K562 (cell line): ENCODE results near the gene ATL3. TPM values are rescaled to one million over a fixed set of nuclear protein-coding genes. Genes with fewer than 3 reads are reported as not detected.

Experiments used
- ATAC-seq: fragments of 200-7000 bp; cut with Tn5 transposase; 3 replicates; pipeline ENCODE4 v1.9.1; 2020; ENCODE audit warnings: moderate library complexity
- BruUV-seq: library from RNA; stranded (reverse); fragments of 400-500 nt; replicated peaks from 2 replicates; lab custom pipeline; 2021; lab: Mats Ljungman, UMichigan
- CTCF ChIA-PET: fragments of 300-600 bp; formaldehyde crosslinking; extraction: SDS; loops from one replicate; lab custom pipeline; 2021; ENCODE audit warnings: low intra/inter-chr PET ratio; lab: Yijun Ruan, JAX
- POLR2A ChIA-PET: fragments of 300-600, 350-650 bp; sonication (Branson Sonifier 250); formaldehyde crosslinking; extraction: SDS; loops from one replicate; lab custom pipeline; 2021; ENCODE audit warnings: antibody characterized with exemption, inconsistent platforms; lab: Yijun Ruan, JAX
- DNase-seq, 4 experiments: peaks; one replicate each; pipeline versions ENCODE4 v3.0.0 to v3.0.0-alpha.2; 2011 to 2018; ENCODE audit warnings: low spot score in 3 of 4, mixed read lengths in 3 of 4; ENCODE audit errors: extremely low read depth in 1 of 4
- FAIRE-seq: peaks from 2 replicates; lab custom pipeline; 2011; peaks lifted over from hg19 to GRCh38; lab: Jason Lieb, UNC
- H2AFZ ChIP-seq: 2 replicates; pipeline ENCODE4 v1.6.0; 2011; ENCODE audit warnings: low read depth, low read length, control low read depth, inconsistent platforms
- H3K27ac ChIP-seq: fragments of 200-600 bp; 3 replicates; pipeline ENCODE4 v1.8.0; 2011; ENCODE audit warnings: low read depth, mild to moderate bottlenecking, control low read depth, inconsistent platforms, low read length, moderate library complexity, mixed read lengths; ENCODE audit errors: extremely low read depth
- H3K27me3 ChIP-seq, 2 experiments: fragments of 300-600 bp in 1 of 2; 2 replicates in 1 of 2; 3 replicates in 1 of 2; pipeline versions ENCODE4 v1.6.0 to v1.8.0; 2011; ENCODE audit warnings: inconsistent platforms in 2 of 2, low read length in 2 of 2, mild to moderate bottlenecking in 1 of 2, mixed read lengths in 1 of 2, moderate library complexity in 1 of 2; ENCODE audit not compliant: control insufficient read depth in 2 of 2, insufficient read depth in 2 of 2
- H3K36me3 ChIP-seq: fragments of 300-600 bp; 3 replicates; pipeline ENCODE4 v1.8.0; 2011; ENCODE audit warnings: mild to moderate bottlenecking, low read length, inconsistent platforms; ENCODE audit not compliant: control insufficient read depth, insufficient read depth
- H3K4me1 ChIP-seq, 2 experiments: fragments of 200-600 bp in 1 of 2; replicated peaks in 1 of 2; 2 replicates in 1 of 2; 3 replicates in 1 of 2; pipeline versions ENCODE4 v1.5.1 to v1.8.0; 2011; ENCODE audit warnings: inconsistent platforms in 2 of 2, low read length in 2 of 2, mild to moderate bottlenecking in 1 of 2, mixed read lengths in 1 of 2, moderate library complexity in 1 of 2; ENCODE audit not compliant: control insufficient read depth in 2 of 2, insufficient read depth in 2 of 2
- H3K4me2 ChIP-seq: 2 replicates; pipeline ENCODE4 v1.6.1; 2011; ENCODE audit warnings: low read length, control low read depth, inconsistent platforms, mixed read lengths; ENCODE audit not compliant: insufficient read depth
- H3K4me3 ChIP-seq: fragments of 200-600 bp; sonication (generic), shearing (Covaris generic); 2 replicates; pipeline ENCODE4 v1.5.1; 2016; ENCODE audit warnings: control low read depth, inconsistent platforms
- H3K79me2 ChIP-seq: fragments of 200-600 bp; 3 replicates; pipeline ENCODE4 v1.8.0; 2011; ENCODE audit warnings: low read length, inconsistent platforms; ENCODE audit not compliant: control insufficient read depth, insufficient read depth
- H3K9ac ChIP-seq, 2 experiments: 2 replicates each; pipeline versions ENCODE4 v1.6.0 to v1.6.1; 2011; ENCODE audit warnings: low read depth in 2 of 2, low read length in 2 of 2, control low read depth in 1 of 2, inconsistent platforms in 1 of 2, mild to moderate bottlenecking in 1 of 2, mixed read lengths in 1 of 2; ENCODE audit not compliant: insufficient read depth in 1 of 2
- H3K9me1 ChIP-seq: one replicate; pipeline ENCODE4 v1.6.0; 2011; ENCODE audit warnings: inconsistent platforms, mild to moderate bottlenecking, low read length, moderate library complexity; ENCODE audit not compliant: control insufficient read depth, insufficient read depth
- H3K9me3 ChIP-seq: replicated peaks from 2 replicates; pipeline ENCODE4 v1.5.1; 2011; ENCODE audit warnings: low read depth, low read length, inconsistent platforms; ENCODE audit not compliant: control insufficient read depth, insufficient read depth
- H4K20me1 ChIP-seq: replicated peaks from 2 replicates; pipeline ENCODE4 v1.6.1; 2011; ENCODE audit warnings: low read length, inconsistent platforms, mixed read lengths; ENCODE audit not compliant: control insufficient read depth, insufficient read depth
- CAMTA2 ChIP-seq: fragments of 250-450 bp; sonication (Bioruptor Pico); conservative IDR thresholded peaks from 2 replicates; pipeline ENCODE4 v1.5.1; 2022
- CBX2 ChIP-seq: fragments of 200-600 bp; sonication (generic); IDR thresholded peaks from one replicate; pipeline ENCODE4 v1.6.1; 2012; ENCODE audit warnings: mild to moderate bottlenecking, low read length, inconsistent platforms; ENCODE audit not compliant: insufficient read depth, poor library complexity, severe bottlenecking
- DMBX1 ChIP-seq: fragments of 250-450 bp; sonication (Bioruptor Pico); IDR thresholded peaks from 2 replicates; pipeline ENCODE4 v1.8.0; 2022; ENCODE audit warnings: inconsistent platforms, mild to moderate bottlenecking, moderate library complexity, borderline replicate concordance
- ELF2 ChIP-seq: fragments of 250-450 bp; sonication (Bioruptor Pico); IDR thresholded peaks from 2 replicates; pipeline ENCODE4 v1.5.0; 2021; ENCODE audit warnings: mild to moderate bottlenecking
- FOXJ2 ChIP-seq: fragments of 200-800 bp; sonication (Bioruptor generic); IDR thresholded peaks from 2 replicates; pipeline ENCODE4 v1.6.1; 2016; ENCODE audit warnings: missing genetic modification characterization, missing compliant biosample characterization
- GABPB1 ChIP-seq: sonication (generic); formaldehyde crosslinking; IDR thresholded peaks from 2 replicates; pipeline ENCODE4 v1.8.0; 2022; ENCODE audit warnings: mild to moderate bottlenecking, missing genetic modification reagents
- GATAD2B ChIP-seq: fragments of 450-650 bp; IDR thresholded peaks from 2 replicates; pipeline ENCODE4 v1.6.1; 2017; ENCODE audit warnings: mild to moderate bottlenecking, borderline replicate concordance
- MAFF ChIP-seq: IDR thresholded peaks from 2 replicates; pipeline ENCODE4 v1.6.1; 2012; ENCODE audit warnings: low read length, improper control_type of control experiment
- TBL1XR1 ChIP-seq, 2 experiments: IDR thresholded peaks; 2 replicates each; pipeline ENCODE4 v1.6.1; 2012; ENCODE audit warnings: improper control_type of control experiment in 2 of 2, low read length in 2 of 2, mild to moderate bottlenecking in 1 of 2
- ZBTB9 ChIP-seq: fragments of 450-650 bp; formaldehyde crosslinking; IDR thresholded peaks from 2 replicates; pipeline ENCODE4 v1.4.0; 2020; ENCODE audit warnings: mild to moderate bottlenecking, moderate library complexity
- ZNF224 ChIP-seq: sonication (generic); formaldehyde crosslinking; IDR thresholded peaks from 2 replicates; pipeline ENCODE4 v1.8.0; 2022; ENCODE audit warnings: mild to moderate bottlenecking, missing genetic modification reagents
- in situ Hi-C: fragments of 300-500 bp; cut with MboI; formaldehyde crosslinking; loops from 4 replicates; pipeline ENCODE4 v1.15.0; 2018; ENCODE audit warnings: inconsistent platforms, mixed read lengths
- intact Hi-C: fragments of 100-400 bp; cut with micrococcal nuclease; formaldehyde crosslinking; loops from 2 replicates; pipeline ENCODE4 v1.14.2; 2022
- polyA plus RNA-seq, 8 experiments: library from polyadenylated mRNA; depleted of rRNA in 4 of 8; stranded (reverse) in 5 of 8; unstranded in 3 of 8; fragments of >200 nt; fragmentation: Nextera tagmentation in 2 of 8; fragmentation: Illumina TruSeq in 1 of 8; extraction: Ambion mirVana in 2 of 8; extraction: Trizol in 1 of 8; gene quantifications; 2 replicates each; pipeline versions ENCODE4 v1.2.1 to v1.2.3, GENCODE V29; 2011 to 2014; ENCODE audit warnings: inconsistent platforms in 1 of 8, missing spikeins in 1 of 8
- total RNA-seq, 7 experiments: library from RNA; depleted of rRNA in 6 of 7; stranded (reverse); fragments of >200 nt in 6 of 7; fragmentation: Illumina TruSeq in 2 of 7; extraction: Trizol in 2 of 7; gene quantifications; 2 replicates each; pipeline versions ENCODE4 v1.2.1 to v1.2.3, GENCODE V29; 2011 to 2021; ENCODE audit warnings: low replicate concordance in 1 of 7

ATL3 gene
- total and polyA plus RNA-seq, 9 of the 15 experiments (the other 6 are each of a cell fraction or from before 2014, with no cell fraction given) = 18.2 to 39.8 (median 23.9) TPM

DNA sequence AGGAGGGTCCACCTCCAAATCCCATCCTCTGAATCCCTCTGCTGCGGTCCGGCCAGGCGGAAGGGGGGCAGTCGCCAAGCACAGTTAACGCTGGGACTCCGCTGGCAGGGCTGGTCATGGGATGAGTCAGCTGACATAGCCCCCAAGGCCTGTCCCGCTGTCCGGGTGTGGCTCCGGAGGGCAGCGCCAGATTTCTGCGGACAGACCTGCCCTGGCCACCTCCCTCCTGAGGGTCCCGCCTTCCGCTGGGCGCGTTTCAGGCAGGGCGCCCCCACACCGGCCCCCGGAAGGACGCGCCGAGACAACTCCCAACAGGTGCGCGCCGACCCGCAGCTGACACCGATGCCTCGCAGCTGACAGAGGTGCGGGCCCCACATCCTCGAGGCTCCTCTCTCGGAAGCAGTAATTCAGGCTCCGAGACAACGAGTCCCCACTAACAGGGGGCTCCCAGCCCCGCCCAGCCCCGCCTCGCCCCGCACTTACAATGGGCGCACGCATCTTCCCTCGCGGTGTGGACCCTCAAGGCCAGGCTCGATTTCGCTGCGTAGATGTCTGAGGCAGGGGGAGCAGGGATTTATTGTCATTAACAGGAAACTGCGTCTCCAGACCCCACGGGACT is 57.5 kb downstream of the ATL3 start (continued):
- TF ChIP-seq ZBTB9 (CRISPR knock-in tag) (no peak), CAMTA2 (CRISPR knock-in tag) (no peak), MAFF (no peak), ZNF224 (CRISPR knock-in tag) (no peak)

DNA sequence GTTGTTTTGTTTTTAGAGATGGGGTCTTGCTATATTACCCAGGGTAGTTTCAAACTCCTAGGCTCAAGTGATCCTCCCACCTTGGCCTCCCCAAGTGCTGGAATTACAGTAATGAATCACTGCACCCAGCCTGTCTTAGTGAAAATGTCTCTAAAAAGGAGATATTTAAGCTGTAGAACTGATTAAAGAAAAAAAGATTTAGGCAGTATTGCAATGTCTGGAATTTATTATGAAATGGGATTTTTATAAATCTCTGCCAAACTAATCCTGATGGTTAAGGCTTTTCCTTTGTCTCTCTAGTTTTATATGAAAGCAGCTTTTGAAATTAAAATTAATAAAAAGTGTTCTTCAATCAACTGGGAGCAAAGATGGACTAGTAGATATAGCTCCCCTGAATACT is 59.0 kb downstream of the ATL3 start:
- no peak for FAIRE-seq
- in situ Hi-C loops = no loop called here
- Histone ChIP-seq H3K9me1 (no peaks in the 10 kb centered on the region), H3K36me3 (no peaks in the 10 kb centered on the region), H3K4me3 (no peak overlapping the region), H3K9me3 (no peaks in the 10 kb centered on the region), H3K9ac (no peak overlapping the region), H4K20me1 (no peaks in the 10 kb centered on the region), H3K27ac (no peak overlapping the region), H3K4me1 (peaks cover 8 to 15% of the 10 kb centered on the region in 2 experiments; a peak in 4 of 5 replicates), H3K4me2 (no peak overlapping the region), H3K79me2 (no peaks in the 10 kb centered on the region), H3K27me3 (peaks cover 3 to 15% of the 10 kb centered on the region in 2 experiments; a peak in 3 of 5 replicates), H2AFZ (no peak overlapping the region)
- DNase-seq = no peak
- BruUV-seq = no TSS peak
- CTCF ChIA-PET = no interaction called here
- no peak for TF ChIP-seq TBL1XR1 (IDR thresholded peaks at IDR 0.05; ENCODE audit: low read length in 2 of 2)
- TF ChIP-seq GATAD2B = no peak
- TF ChIP-seq FOXJ2 (tag) = no peak
- no peak for TF ChIP-seq GABPB1 (CRISPR knock-in tag)
- TF ChIP-seq DMBX1 (CRISPR knock-in tag) = no peak
- no peak for TF ChIP-seq CBX2
- no peak for TF ChIP-seq ELF2 (CRISPR knock-in tag)
- POLR2A ChIA-PET = interaction anchor here (0.7 kb wide), 1 partner anchor 14 kb away, joined by 3 read pairs; no protein-coding TSS in a partner anchor
- intact Hi-C loops = no loop called here
- ATAC-seq = no peak
